HG03025 (cell line): ENCODE measurements around the gene CDKN2B.
"Not testable (repeated sequence)": the region's sequence is repeated elsewhere in the genome, so short reads cannot be mapped to it uniquely, and the experiment has no call there.

Experiments
- ATAC-seq: cut with Tn5 transposase; IDR thresholded peaks from one replicate; pipeline ENCODE4 v1.9.1; 2021; ENCODE audit warnings: mild to moderate bottlenecking, moderate library complexity; ENCODE audit not compliant: unreplicated experiment, low FRiP score

CDKN2B gene

GRCh38 chr9:21970800-21971640 lies 38.1 kb downstream of the CDKN2B start:
- ATAC-seq: no peak

- no peak for ATAC-seq
Observed at GRCh38 chr9:21969951-21970799, 38.9 kb downstream of the CDKN2B start.

GRCh38 chr9:21969011-21969940 lies 39.8 kb downstream of the CDKN2B start:
- ATAC-seq: no peak

GRCh38 chr9:21968331-21969010 lies 40.6 kb downstream of the CDKN2B start:
- ATAC-seq: no peak

GRCh38 chr9:21967702-21968101 lies 41.4 kb downstream of the CDKN2B start:
- ATAC-seq: no peak

- ATAC-seq: no peak
Observed at GRCh38 chr9:21967169-21967568, 41.9 kb downstream of the CDKN2B start.

GRCh38 chr9:21966140-21966851 lies 42.8 kb downstream of the CDKN2B start:
- no peak for ATAC-seq

GRCh38 chr9:21965401-21965951 lies 43.6 kb downstream of the CDKN2B start:
- peak; percentile 85 for ATAC-seq

GRCh38 chr9:21964925-21965385 lies 44.1 kb downstream of the CDKN2B start:
- ATAC-seq: peak; percentile 44

GRCh38 chr9:21961569-21961968 lies 47.5 kb downstream of the CDKN2B start:
- no peak for ATAC-seq

GRCh38 chr9:21959268-21959667 lies 49.8 kb downstream of the CDKN2B start:
- ATAC-seq: not testable (repeated sequence)

- ATAC-seq: no peak
Observed at GRCh38 chr9:21958833-21959232, 50.3 kb downstream of the CDKN2B start.
